Stomach (tissue), 9 donors: ENCODE measurements around the gene ATP7A. TPM values are rescaled to one million over a fixed set of nuclear protein-coding genes. Genes with fewer than 3 reads are reported as not detected.

ENCODE experiments used
- DNase-seq, 2 donors: peaks; one replicate each; pipeline versions ENCODE4 v3.0.0 to v3.0.0-alpha.2; 2013 to 2019
- H3K27ac ChIP-seq, 5 donors: fragments of 200-600 bp in 4 of 5; sonication (generic) in 4 of 5; one replicate each; pipeline ENCODE4 v1.5.1; 2013 to 2019; ENCODE audit warnings: mild to moderate bottlenecking in 1 of 5, moderate library complexity in 1 of 5
- H3K27me3 ChIP-seq, 3 donors: fragments of 200-600 bp; sonication (generic); one replicate each; pipeline ENCODE4 v1.5.1; 2017 to 2019; ENCODE audit warnings: mixed run types in 1 of 3
- H3K36me3 ChIP-seq, 4 donors: fragments of 200-600 bp; sonication (generic); 1 replicate in 3 of 4; 2 replicates in 1 of 4; pipeline ENCODE4 v1.5.1; 2016 to 2019
- H3K4me1 ChIP-seq, 4 donors: fragments of 200-600 bp; sonication (generic); one replicate each; pipeline ENCODE4 v1.5.1; 2016 to 2019
- H3K4me3 ChIP-seq, 4 donors: fragments of 200-600 bp; sonication (generic) in 3 of 4; one replicate each; pipeline ENCODE4 v1.5.1; 2016 to 2019; ENCODE audit warnings: mild to moderate bottlenecking in 1 of 4
- H3K9me3 ChIP-seq, 4 donors: fragments of 200-600 bp; sonication (generic); one replicate each; pipeline ENCODE4 v1.5.1; 2016 to 2019
- EP300 ChIP-seq: sonication (generic); formaldehyde crosslinking; IDR thresholded peaks from one replicate; pipeline ENCODE4 v1.6.1; 2017; ENCODE audit warnings: antibody characterized with exemption
- POLR2A ChIP-seq, 4 donors: fragments of 450-650 bp; IDR thresholded peaks; one replicate each; pipeline ENCODE4 v1.6.1; 2016; ENCODE audit warnings: antibody characterized with exemption in 4 of 4, control low read depth in 2 of 4, mild to moderate bottlenecking in 1 of 4, moderate library complexity in 1 of 4
- POLR2AphosphoS5 ChIP-seq, 3 donors: sonication (generic); formaldehyde crosslinking; IDR thresholded peaks; one replicate each; pipeline ENCODE4 v1.6.1; 2016; ENCODE audit warnings: antibody characterized with exemption in 3 of 3
- WGBS, 5 donors: extraction: QIAGEN DNeasy Blood & Tissue Kit in 3 of 5; methylation state at CpG; one replicate each; pipeline versions ENCODE4 v1.1.5 to v1.1.7; 2013 to 2018; 5-methylcytosine and 5-hydroxymethylcytosine counted together
- intact Hi-C: fragments of 100-400 bp; cut with DNase I; formaldehyde crosslinking; loops from one replicate; pipeline ENCODE4 v1.15.1; 2023; ENCODE audit warnings: low total_unique reads
- polyA plus RNA-seq, 3 donors: library from polyadenylated mRNA; stranded (reverse); fragments of 200-250 nt; gene quantifications; one replicate each; pipeline ENCODE4 v1.2.3, GENCODE V29; 2013
- total RNA-seq, 5 donors: library from RNA; depleted of rRNA; stranded (reverse); fragments of >200 nt; gene quantifications; one replicate each; pipeline versions ENCODE4 v1.1.0 to v1.2.3, GENCODE V29; 2014 to 2016
- TF ChIP-seq, protein P1 (sequence below), 7 experiments: fragments of 450-650 bp in 4 of 7; fragments of 200-600 bp in 3 of 7; sonication (generic) in 3 of 7; IDR thresholded peaks; one replicate each; pipeline ENCODE4 v1.5.1; 2016 to 2019; ENCODE audit warnings: antibody characterized with exemption in 7 of 7, control low read depth in 2 of 7, mild to moderate bottlenecking in 1 of 7
- donor health status: healthy with polysubstance abuse.
- donor health status: Bipolar disorder and iron deficiency.
- donor health status: healthy.

The ATP7A gene
- total and polyA plus RNA-seq, 8 donors = 0.76 to 38.2 (median 4.4) TPM

DNA sequence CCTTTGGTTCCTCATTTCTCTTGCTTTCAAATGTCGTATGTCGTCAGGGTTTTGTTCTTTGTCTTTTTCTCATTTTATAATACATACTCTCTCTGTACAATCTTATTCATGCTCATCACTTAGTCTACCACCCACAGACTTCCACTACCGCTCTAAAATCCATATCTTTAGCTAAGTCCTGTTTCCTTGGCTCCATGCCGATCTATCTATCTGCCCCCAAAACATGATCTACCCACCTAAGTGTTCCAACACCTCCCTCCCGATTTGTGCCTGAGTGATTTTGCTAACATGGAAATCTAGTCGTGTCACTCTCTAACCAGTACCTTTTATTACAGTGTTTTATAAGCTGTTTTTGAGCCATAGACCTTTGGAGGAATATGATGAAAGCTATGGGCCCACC, 124.6 kb downstream of the ATP7A start:
- intact Hi-C loops = no loop called here
- no peak for DNase-seq
- no peaks in the 10 kb centered on the region for H3K4me1 ChIP-seq
- H3K27ac ChIP-seq = no peak overlapping the region
- no peaks in the 10 kb centered on the region for H3K27me3 ChIP-seq
- H3K4me3 ChIP-seq = no peak overlapping the region
- H3K9me3 ChIP-seq = no peaks in the 10 kb centered on the region
- peaks cover 0 to 16% (median 7%) of the 10 kb centered on the region in 4 donors for H3K36me3 ChIP-seq
- 72 to 94% (median 79%) methylated on average over 6 of the region's 6 CpGs for WGBS, 5 donors
- TF ChIP-seq POLR2A (IDR thresholded peaks at IDR 0.05) (no peak), POLR2AphosphoS5 (IDR thresholded peaks at IDR 0.05) (no peak), EP300 (no peak)
- TF ChIP-seq, protein P1, sequence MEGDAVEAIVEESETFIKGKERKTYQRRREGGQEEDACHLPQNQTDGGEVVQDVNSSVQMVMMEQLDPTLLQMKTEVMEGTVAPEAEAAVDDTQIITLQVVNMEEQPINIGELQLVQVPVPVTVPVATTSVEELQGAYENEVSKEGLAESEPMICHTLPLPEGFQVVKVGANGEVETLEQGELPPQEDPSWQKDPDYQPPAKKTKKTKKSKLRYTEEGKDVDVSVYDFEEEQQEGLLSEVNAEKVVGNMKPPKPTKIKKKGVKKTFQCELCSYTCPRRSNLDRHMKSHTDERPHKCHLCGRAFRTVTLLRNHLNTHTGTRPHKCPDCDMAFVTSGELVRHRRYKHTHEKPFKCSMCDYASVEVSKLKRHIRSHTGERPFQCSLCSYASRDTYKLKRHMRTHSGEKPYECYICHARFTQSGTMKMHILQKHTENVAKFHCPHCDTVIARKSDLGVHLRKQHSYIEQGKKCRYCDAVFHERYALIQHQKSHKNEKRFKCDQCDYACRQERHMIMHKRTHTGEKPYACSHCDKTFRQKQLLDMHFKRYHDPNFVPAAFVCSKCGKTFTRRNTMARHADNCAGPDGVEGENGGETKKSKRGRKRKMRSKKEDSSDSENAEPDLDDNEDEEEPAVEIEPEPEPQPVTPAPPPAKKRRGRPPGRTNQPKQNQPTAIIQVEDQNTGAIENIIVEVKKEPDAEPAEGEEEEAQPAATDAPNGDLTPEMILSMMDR (IDR thresholded peaks at IDR 0.05) = no peak

DNA sequence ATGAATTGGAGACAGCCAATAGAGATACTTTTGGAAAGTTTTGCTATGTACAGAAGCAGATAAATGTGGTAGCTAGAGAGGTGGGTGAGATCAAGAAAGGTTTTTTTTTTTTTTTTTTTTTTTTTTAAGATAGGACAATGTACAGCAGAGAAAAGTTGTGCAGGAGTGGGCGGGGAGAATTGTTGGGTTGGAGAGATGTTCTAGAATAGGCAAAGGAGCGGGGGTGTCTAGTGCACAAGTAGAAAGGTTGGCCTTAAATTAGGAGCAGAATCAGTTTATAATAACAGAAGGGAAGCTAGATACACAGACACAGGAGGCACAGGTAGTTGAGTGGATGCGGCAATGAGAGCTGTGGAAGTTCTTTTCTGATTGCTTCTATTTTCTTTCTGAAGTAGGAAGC, 127.4 kb downstream of the ATP7A start:
- Histone ChIP-seq H3K36me3 (peaks cover 0 to 22% (median 17%) of the 10 kb centered on the region in 4 donors), H3K4me1 (no peaks in the 10 kb centered on the region), H3K27me3 (no peaks in the 10 kb centered on the region), H3K4me3 (no peak overlapping the region), H3K9me3 (no peaks in the 10 kb centered on the region), H3K27ac (no peak overlapping the region)
- intact Hi-C loops = no loop called here
- TF ChIP-seq POLR2AphosphoS5 (IDR thresholded peaks at IDR 0.05) = no peak
- no peak for DNase-seq
- 83 to 100% (median 87%) methylated on average over 2 to 3 of the region's 3 CpGs for WGBS, 5 donors

DNA sequence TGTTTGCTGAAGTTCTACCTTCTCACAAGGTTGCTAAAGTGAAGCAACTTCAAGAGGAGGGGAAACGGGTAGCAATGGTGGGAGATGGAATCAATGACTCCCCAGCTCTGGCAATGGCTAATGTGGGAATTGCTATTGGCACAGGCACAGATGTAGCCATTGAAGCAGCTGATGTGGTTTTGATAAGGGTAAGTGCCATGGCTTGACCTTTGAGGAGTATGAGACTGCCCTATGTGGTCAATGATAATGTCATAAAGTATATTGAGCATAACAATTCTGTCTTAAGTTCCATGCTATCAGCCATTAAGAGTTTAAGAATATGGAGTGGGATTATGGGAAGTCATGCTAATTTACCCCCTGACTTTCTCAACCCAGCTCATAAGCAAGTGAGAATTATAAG, 132.1 kb downstream of the ATP7A start:
- Histone ChIP-seq H3K36me3 (peaks cover 0 to 35% (median 29%) of the 10 kb centered on the region in 4 donors), H3K27ac (no peak overlapping the region), H3K4me3 (no peak overlapping the region), H3K4me1 (no peaks in the 10 kb centered on the region), H3K9me3 (no peaks in the 10 kb centered on the region), H3K27me3 (no peaks in the 10 kb centered on the region)
- no peak for DNase-seq
- TF ChIP-seq, protein P1 (IDR thresholded peaks at IDR 0.05) = no peak
- TF ChIP-seq POLR2A (IDR thresholded peaks at IDR 0.05) = no peak
- no peak for TF ChIP-seq POLR2AphosphoS5 (IDR thresholded peaks at IDR 0.05)
- no peak for TF ChIP-seq EP300
- intact Hi-C loops = no loop called here
- 73 to 100% (median 95%) methylated on average over 1 of the region's 1 CpG for WGBS, 5 donors

DNA sequence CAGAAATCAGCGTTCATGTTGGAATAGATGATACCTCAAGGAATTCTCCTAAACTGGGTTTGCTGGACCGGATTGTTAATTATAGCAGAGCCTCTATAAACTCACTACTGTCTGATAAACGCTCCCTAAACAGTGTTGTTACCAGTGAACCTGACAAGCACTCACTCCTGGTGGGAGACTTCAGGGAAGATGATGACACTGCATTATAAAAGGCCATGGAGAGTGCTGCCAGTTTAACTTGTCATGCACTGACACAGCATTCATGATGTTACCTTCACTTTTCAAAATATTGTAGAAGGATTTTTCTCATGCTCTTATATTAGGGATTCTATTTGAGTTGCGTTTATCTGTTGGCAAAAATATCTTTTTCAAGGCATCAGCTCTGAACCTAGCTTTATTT, 135.9 kb downstream of the ATP7A start:
- H3K27me3 ChIP-seq = no peaks in the 10 kb centered on the region
- H3K4me1 ChIP-seq = no peaks in the 10 kb centered on the region
- DNase-seq = no peak
- H3K36me3 ChIP-seq = peaks cover 0 to 25% (median 20%) of the 10 kb centered on the region in 4 donors
- H3K9me3 ChIP-seq = no peaks in the 10 kb centered on the region
- TF ChIP-seq, protein P1 (IDR thresholded peaks at IDR 0.05) = no peak
- TF ChIP-seq EP300 (no peak), POLR2AphosphoS5 (IDR thresholded peaks at IDR 0.05) (no peak), POLR2A (IDR thresholded peaks at IDR 0.05) (no peak)
- WGBS, 5 donors = 66 to 93% (median 92%) methylated on average over 4 of the region's 4 CpGs
- no peak overlapping the region for H3K27ac ChIP-seq
- intact Hi-C loops = no loop called here
- H3K4me3 ChIP-seq = no peak overlapping the region

DNA sequence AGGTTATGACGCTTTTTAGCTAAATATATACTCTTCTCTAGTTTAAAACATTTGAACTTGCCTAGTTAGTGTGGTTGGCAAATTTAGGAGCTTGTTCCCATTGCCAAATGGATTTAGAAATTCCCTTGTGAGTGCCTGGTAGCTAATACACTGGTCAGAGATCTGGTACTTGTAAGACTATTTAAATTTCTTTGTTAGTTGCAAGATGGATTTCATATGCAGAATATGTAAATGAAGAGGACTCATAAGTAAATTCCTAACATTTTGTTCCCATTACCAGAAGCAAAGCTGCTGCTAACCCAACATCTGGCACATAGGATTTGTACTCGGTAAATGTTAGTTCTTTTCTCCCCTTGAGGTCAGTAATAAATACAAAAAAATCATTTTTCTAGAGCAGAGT, 137.6 kb downstream of the ATP7A start:
- intact Hi-C loops = no loop called here
- H3K9me3 ChIP-seq = no peaks in the 10 kb centered on the region
- no peak overlapping the region for H3K27ac ChIP-seq
- no peaks in the 10 kb centered on the region for H3K4me1 ChIP-seq
- H3K4me3 ChIP-seq = no peak overlapping the region
- DNase-seq = no peak
- no peak for TF ChIP-seq POLR2AphosphoS5 (IDR thresholded peaks at IDR 0.05)
- TF ChIP-seq, protein P1 (IDR thresholded peaks at IDR 0.05) = no peak
- no peak for TF ChIP-seq EP300
- TF ChIP-seq POLR2A (IDR thresholded peaks at IDR 0.05) = no peak
- H3K27me3 ChIP-seq = no peaks in the 10 kb centered on the region
- peaks cover 0 to 20% (median 18%) of the 10 kb centered on the region in 4 donors for H3K36me3 ChIP-seq
- WGBS, 5 donors = 44 to 92% (median 77%) methylated on average over 2 of the region's 2 CpGs
